Measurements from ENCODE around the gene GSN. TPM values are rescaled to one million over a fixed set of nuclear protein-coding genes. Genes with fewer than 3 reads are reported as not detected.
A peak's percentile ranks its signal among the peaks of the same experiment; 100 is the strongest.

The GSN gene
- total RNA-seq, 1 donor from 2014 or later, result 174 TPM

DNA sequence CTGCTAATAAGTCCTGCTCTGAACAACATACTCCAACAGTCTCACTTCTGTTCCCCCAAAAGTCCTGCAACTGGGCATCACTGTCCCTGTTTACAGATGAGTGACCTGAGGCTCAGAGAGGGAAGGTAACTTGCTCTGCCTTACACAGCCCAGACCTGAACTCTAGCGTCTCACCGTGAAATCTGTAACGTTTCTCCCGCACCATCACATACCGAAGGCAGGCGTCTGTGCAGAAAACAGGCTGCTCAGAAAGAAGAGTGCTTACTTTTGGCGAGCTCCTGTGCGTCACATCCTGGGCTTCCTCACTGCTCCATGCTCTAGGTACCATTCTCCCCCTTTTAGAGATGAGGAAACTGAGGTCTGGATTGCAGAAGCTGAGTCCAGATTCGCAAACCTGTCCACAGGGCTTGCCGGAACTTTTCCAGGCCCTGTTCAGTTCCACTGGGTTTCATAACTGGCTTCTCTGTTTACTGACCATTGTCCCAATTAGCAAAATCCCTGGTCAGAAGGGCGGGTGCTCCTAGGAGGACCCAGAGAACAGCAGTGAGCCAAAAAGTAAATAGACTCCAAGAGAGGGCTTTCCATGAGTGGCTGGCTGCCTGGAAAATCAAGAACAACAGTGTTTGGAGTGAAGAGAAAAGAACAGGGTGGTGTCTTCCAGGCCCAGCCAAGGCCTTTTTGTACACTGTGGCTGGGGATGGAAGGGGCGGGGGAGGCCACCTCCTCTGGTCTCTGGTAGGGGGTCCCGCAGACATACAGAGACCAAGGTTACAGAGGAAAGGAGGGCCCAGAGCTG, 27.1 kb downstream of the GSN start:
- H3K4me3 ChIP-seq (ENCODE audit: low read depth, low read length), result no peak overlapping the region
- TF ChIP-seq, protein P1, sequence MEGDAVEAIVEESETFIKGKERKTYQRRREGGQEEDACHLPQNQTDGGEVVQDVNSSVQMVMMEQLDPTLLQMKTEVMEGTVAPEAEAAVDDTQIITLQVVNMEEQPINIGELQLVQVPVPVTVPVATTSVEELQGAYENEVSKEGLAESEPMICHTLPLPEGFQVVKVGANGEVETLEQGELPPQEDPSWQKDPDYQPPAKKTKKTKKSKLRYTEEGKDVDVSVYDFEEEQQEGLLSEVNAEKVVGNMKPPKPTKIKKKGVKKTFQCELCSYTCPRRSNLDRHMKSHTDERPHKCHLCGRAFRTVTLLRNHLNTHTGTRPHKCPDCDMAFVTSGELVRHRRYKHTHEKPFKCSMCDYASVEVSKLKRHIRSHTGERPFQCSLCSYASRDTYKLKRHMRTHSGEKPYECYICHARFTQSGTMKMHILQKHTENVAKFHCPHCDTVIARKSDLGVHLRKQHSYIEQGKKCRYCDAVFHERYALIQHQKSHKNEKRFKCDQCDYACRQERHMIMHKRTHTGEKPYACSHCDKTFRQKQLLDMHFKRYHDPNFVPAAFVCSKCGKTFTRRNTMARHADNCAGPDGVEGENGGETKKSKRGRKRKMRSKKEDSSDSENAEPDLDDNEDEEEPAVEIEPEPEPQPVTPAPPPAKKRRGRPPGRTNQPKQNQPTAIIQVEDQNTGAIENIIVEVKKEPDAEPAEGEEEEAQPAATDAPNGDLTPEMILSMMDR (conservative IDR thresholded peaks at IDR 0.05; ENCODE audit: low read depth, low read length), result no peak
- DNase-seq (ENCODE audit: low read depth), result no peak

DNA sequence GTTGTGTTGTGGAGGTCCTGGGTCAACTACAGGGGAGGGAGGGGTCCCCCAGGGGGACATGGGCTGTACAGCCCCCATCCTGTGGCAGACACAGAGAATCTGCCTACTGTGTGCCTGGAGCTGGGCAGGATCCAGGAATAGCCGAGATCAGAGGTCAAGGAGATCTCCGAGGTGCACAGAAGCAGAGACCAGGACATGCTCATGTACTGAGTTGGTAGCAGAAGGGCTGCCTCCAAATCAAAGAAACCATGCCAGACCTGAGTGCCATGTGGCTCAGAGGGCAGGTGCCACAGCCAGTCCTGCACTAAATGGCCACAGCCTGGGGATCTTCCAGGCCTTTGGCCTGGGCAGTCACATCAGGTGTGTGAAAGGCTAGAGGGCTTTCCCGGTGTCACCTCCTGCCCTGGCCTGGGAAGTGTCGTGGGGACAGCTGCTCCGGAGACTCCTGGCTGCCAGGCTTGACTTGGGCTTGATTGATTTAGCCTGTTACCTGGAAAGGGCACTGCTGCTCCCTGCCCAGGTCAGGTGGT, 27.8 kb downstream of the GSN start:
- H3K4me3 ChIP-seq (ENCODE audit: low read depth, low read length), result no peak overlapping the region
- TF ChIP-seq, protein P1 (conservative IDR thresholded peaks at IDR 0.05; ENCODE audit: low read depth, low read length), result no peak
- no peak for DNase-seq (ENCODE audit: low read depth)

DNA sequence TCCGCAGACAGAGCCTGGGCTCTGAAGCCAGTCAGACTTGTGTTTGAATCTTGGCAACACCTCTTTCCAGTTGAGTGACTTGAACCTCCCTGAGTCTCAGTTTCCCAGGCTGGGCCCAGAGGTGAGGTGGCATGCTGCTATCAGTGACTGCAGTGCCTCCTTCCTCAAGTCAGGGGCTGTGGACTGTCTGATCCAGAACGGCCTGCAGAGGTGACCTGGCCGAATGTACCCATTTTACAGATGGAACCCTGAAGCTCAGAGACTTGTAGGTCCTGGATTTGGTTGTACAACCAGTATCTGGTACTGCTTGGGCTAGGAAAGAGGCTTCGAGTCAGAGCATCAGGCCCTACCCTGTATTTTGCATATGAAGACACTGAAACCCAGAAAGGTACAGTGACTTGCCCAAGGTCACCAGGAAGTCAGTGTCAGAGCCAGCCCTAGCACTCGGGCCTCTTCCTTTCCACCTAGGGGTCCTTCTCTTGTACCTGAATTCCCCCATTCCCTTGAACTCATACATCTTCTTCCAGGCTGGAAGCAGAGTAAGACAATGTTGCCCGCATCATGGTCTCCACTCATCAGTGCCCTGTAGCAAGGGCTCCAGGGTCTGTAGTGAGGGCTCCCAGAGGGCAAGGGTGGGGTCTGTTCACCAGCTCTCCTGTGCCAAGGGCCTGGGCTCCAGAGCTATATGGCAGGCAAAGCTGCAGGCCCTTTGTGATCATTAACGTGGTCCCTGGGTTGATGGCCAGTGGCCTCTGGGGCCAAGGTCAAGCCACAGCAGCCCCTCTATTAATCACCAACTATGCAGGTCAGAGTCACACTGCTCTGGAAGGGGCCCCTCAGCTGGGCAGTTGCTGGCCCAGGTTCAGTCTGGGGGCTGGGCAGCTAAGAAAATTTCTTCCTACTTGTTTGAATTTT, 28.5 kb downstream of the GSN start:
- no peak overlapping the region for H3K4me3 ChIP-seq (ENCODE audit: low read depth, low read length)
- no peak for DNase-seq (ENCODE audit: low read depth)
- TF ChIP-seq, protein P1 (conservative IDR thresholded peaks at IDR 0.05; ENCODE audit: low read depth, low read length), result no peak

DNA sequence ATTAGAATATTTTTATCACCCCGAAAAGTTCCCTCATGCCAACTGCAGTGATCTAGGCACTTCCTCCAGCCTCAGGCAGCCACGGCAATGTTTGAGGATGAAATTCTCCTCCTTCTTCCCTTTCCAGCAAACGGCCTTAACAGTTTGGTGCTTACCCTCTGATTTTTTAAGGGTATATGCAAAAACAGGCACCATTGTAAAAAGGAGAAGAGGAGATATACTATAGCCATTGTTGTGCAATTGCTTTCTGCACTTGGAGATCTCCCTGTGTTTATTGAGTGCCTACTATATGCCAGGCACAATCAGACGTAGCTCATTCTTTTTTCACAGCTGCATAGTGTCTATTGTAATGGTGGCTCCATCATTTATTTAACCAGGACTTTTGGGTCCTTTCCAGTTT, 29.4 kb downstream of the GSN start:
- H3K4me3 ChIP-seq (ENCODE audit: low read depth, low read length), result no peak overlapping the region
- TF ChIP-seq, protein P1 (conservative IDR thresholded peaks at IDR 0.05; ENCODE audit: low read depth, low read length), result no peak
- DNase-seq (ENCODE audit: low read depth), result no peak

DNA sequence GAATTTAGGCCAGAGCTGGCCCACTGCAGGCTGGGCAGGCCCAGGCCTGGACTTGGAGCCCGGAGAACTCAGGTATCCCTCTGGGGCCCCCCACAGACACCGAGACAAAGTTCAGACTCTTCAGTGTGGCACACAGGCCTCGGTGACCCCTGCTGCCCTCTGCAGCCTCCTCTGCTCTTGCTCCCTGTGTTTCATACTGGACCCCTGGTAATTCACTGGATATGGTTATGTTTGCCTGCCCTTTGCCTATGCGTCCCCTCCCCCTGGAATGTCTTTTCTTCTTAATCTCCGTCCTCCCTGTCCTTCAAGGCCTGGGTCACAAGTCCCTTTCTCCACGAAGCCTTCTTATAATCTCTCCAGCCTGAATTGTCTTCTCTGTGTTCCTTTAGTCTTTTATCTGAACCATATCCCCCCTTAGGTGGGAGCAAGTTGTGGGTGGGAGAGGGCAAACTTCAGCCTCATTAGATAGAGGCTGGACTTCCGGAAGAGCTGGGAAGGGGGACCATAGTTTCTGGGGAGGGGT, 30.1 kb downstream of the GSN start:
- TF ChIP-seq, protein P1 (conservative IDR thresholded peaks at IDR 0.05; ENCODE audit: low read depth, low read length), result no peak
- DNase-seq (ENCODE audit: low read depth), result no peak
- H3K4me3 ChIP-seq (ENCODE audit: low read depth, low read length), result no peak overlapping the region

DNA sequence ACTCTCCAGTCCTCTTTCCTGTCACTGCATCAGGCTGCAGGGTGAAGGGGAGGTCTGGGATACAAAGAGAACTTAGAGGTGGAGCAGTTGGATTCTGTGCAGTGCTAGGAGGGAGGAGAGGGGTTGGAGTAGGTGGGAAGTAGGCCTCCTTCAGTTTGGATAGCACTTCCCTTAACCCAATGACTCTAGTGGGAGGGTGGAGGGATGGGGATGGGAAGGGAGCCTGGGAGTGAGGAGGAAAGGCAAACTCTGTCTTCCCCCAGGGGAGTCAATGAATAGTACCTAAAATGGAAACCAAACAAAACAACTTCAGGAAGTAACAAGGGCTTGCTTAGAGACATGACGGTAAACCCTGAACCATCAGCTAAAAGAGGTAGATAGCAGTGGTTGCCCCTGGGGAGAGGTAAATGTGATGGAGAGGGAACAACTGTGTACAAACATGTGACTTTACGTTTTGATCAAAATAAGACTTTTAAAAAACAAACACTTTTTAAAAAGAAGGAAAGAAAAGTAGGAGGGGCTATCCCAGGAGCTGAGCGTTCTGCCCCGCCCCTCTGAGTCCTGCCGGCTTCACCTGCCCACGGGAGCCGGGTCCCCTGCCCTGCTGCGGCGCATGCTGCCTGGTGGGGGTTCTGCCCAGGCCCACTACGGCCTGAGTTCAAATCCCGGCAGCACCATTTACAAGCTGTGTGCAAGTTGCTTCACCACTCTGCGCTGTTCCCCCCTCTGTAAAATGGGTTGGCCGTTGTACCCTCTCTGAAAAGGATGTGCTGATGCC, 30.9 kb downstream of the GSN start:
- peak overlapping the region; percentile 47 for H3K4me3 ChIP-seq (ENCODE audit: low read depth, low read length)
- TF ChIP-seq, protein P1 (conservative IDR thresholded peaks at IDR 0.05; ENCODE audit: low read depth, low read length), result no peak
- no peak for DNase-seq (ENCODE audit: low read depth)

Data from epithelial cell of proximal tubule (primary cell).